MCF 10A (cell line): ENCODE data around the gene SH3RF1. TPM values are rescaled to one million over a fixed set of nuclear protein-coding genes. Genes with fewer than 3 reads are reported as not detected.

Experiments
- Bru-seq: library from RNA; stranded (reverse); fragments of 400-500 nt; gene quantifications from one replicate; lab custom pipeline; 2021; lab: Mats Ljungman, UMichigan
- BruChase-seq, 2 experiments: library from RNA; stranded (reverse); fragments of 400-500 nt; gene quantifications; one replicate each; lab custom pipeline; 2021; lab: Mats Ljungman, UMichigan
- BruUV-seq: library from RNA; stranded (reverse); fragments of 400-500 nt; replicated peaks from 2 replicates; lab custom pipeline; 2021; lab: Mats Ljungman, UMichigan
- CTCF ChIA-PET: fragments of 300-600 bp; sonication (Branson Sonifier 250); formaldehyde crosslinking; extraction: SDS; loops from one replicate; lab custom pipeline; 2021; ENCODE audit warnings: antibody characterized with exemption, inconsistent platforms; lab: Yijun Ruan, JAX
- POLR2A ChIA-PET: fragments of 300-600, 350-650 bp; sonication (Branson Sonifier 250); formaldehyde crosslinking; extraction: SDS; loops from one replicate; lab custom pipeline; 2020; ENCODE audit warnings: antibody characterized with exemption, inconsistent platforms; lab: Yijun Ruan, JAX
- DNase-seq: peaks from one replicate; pipeline ENCODE4 v3.0.0-alpha.2; 2018; ENCODE audit not compliant: unreplicated experiment
- H3K27ac Mint-ChIP-seq: one replicate; pipeline ENCODE4 v1.8.0; 2022; ENCODE audit warnings: mild to moderate bottlenecking, low read depth, mixed read lengths; ENCODE audit not compliant: unreplicated experiment
- H3K27me3 Mint-ChIP-seq: one replicate; pipeline ENCODE4 v1.8.0; 2022; ENCODE audit warnings: mixed read lengths; ENCODE audit not compliant: insufficient read depth, unreplicated experiment
- H3K36me3 Mint-ChIP-seq: one replicate; pipeline ENCODE4 v1.8.0; 2022; ENCODE audit warnings: mild to moderate bottlenecking, moderate library complexity, mixed read lengths; ENCODE audit not compliant: insufficient read depth, unreplicated experiment
- H3K4me1 Mint-ChIP-seq: one replicate; pipeline ENCODE4 v1.8.0; 2022; ENCODE audit warnings: mixed read lengths; ENCODE audit not compliant: insufficient read depth, unreplicated experiment
- H3K4me3 Mint-ChIP-seq: one replicate; pipeline ENCODE4 v1.8.0; 2022; ENCODE audit warnings: mild to moderate bottlenecking, moderate library complexity, mixed read lengths; ENCODE audit not compliant: unreplicated experiment
- H3K9me3 Mint-ChIP-seq: one replicate; pipeline ENCODE4 v1.8.0; 2022; ENCODE audit warnings: mixed read lengths; ENCODE audit not compliant: unreplicated experiment
- CTCF ChIP-seq: fragments of 200-600 bp; IDR thresholded peaks from one replicate; pipeline ENCODE4 v1.8.0; 2022; ENCODE audit warnings: antibody characterized with exemption, mild to moderate bottlenecking; ENCODE audit not compliant: unreplicated experiment
- intact Hi-C: fragments of 100-400 bp; cut with micrococcal nuclease; formaldehyde crosslinking; loops from 2 replicates; pipeline ENCODE4 v1.14.1; 2022
- long read RNA-seq: library from polyadenylated mRNA; stranded (forward); transcript quantifications from one replicate; pipeline ENCODE4 v2.0.0, GENCODE V29; 2022
- total RNA-seq: library from RNA; stranded (reverse); gene quantifications from 2 replicates; pipeline ENCODE4 v1.2.3, GENCODE V29; 2022

Gene SH3RF1
- total RNA-seq (16.5 and 17.4 TPM in 2 replicates), Bru-seq, nascent RNA (percentile 87 among the genes with signal in this experiment), BruChase-seq, experiment 1, labeled RNA remaining after a 6-hour chase (percentile 57 among the genes with signal in this experiment), BruChase-seq, experiment 2, labeled RNA remaining after a 2-hour chase (percentile 67 among the genes with signal in this experiment)
- long read RNA-seq, full-length matches to known transcripts = 13 of 27 reads
- long read RNA-seq, partial matches to known transcripts = 5 of 27 reads
- long read RNA-seq, other reads (novel, unspliced or antisense) = 9 of 27 reads

- no TSS peak for BruUV-seq
- no peaks in the 10 kb centered on the region for H3K27me3 Mint-ChIP-seq
- H3K27ac Mint-ChIP-seq = peak within 1 kb of the TSS; percentile 13
- H3K9me3 Mint-ChIP-seq = no peaks in the 10 kb centered on the region
- no peak for TF ChIP-seq CTCF
- peaks cover 27% of the 10 kb centered on the region for H3K4me1 Mint-ChIP-seq
- peaks cover 6% of the 10 kb centered on the region for H3K36me3 Mint-ChIP-seq
- CTCF ChIA-PET = interaction anchor here (0.7 to 1.3 kb wide), 4 partner anchors 25 to 355 kb away, joined by 3 to 4 read pairs (median 4); no protein-coding TSS in a partner anchor
- peak; percentile 89 for DNase-seq
- intact Hi-C loops = loop anchor here (1.0 to 10.0 kb wide), 4 partner anchors 46 to 247 kb away; no protein-coding TSS in a partner anchor
- POLR2A ChIA-PET = interaction anchor here (0.9 to 5.1 kb wide), 12 partner anchors 12 to 261 kb away, joined by 3 to 41 read pairs (median 10); partner anchors contain the start of gene CBR4
- H3K4me3 Mint-ChIP-seq = peak within 1 kb of the TSS; percentile 59
These were observed at the start of gene SH3RF1 for GRCh38 chr4:169270810-169271691. Gene SH3RF1, minus strand, starts transcription at chr4:169270956. Its CDS starts 1,744 bp downstream, at chr4:169269212.

- H3K4me3 Mint-ChIP-seq = no peak overlapping the region
These were observed 45.0 kb upstream of the SH3RF1 start for GRCh38 chr4:169315530-169316343.

GRCh38 chr4:169314906-169315305 lies 44.1 kb upstream of the SH3RF1 start:
- TF ChIP-seq CTCF = no peak
- Mint-ChIP-seq H3K27ac (no peak overlapping the region), H3K36me3 (no peaks in the 10 kb centered on the region), H3K27me3 (no peaks in the 10 kb centered on the region), H3K4me3 (peak overlapping the region; percentile 54), H3K9me3 (no peaks in the 10 kb centered on the region), H3K4me1 (peaks cover 17% of the 10 kb centered on the region)
- peak; percentile 85 for DNase-seq
- intact Hi-C loops = no loop called here
- POLR2A ChIA-PET = interaction anchor here (0.6 to 1.4 kb wide), 8 partner anchors 21 to 842 kb away, joined by 3 to 6 read pairs (median 4); partner anchors contain the start of gene SH3RF1
- BruUV-seq = no TSS peak
- CTCF ChIA-PET = interaction anchor here (0.9 to 1.0 kb wide), 2 partner anchors 26 to 92 kb away, joined by 3 to 4 read pairs; no protein-coding TSS in a partner anchor

More at GRCh38 chr4:169315530-169316343, 45.0 kb upstream of the SH3RF1 start:
- Mint-ChIP-seq H3K27ac (no peak overlapping the region), H3K9me3 (no peaks in the 10 kb centered on the region), H3K36me3 (no peaks in the 10 kb centered on the region), H3K4me1 (peaks cover 17% of the 10 kb centered on the region), H3K27me3 (no peaks in the 10 kb centered on the region)
- intact Hi-C loops = no loop called here
- ChIA-PET POLR2A (interaction anchor here (0.8 to 1.4 kb wide), 4 partner anchors 20 to 86 kb away, joined by 3 to 6 read pairs (median 4); partner anchors contain the start of gene SH3RF1), CTCF (no interaction called here)
- peak; percentile 8 for DNase-seq
- TF ChIP-seq CTCF = no peak
- BruUV-seq = no TSS peak
